ENCODE data around the gene TNS1. TPM values are rescaled to one million over a fixed set of nuclear protein-coding genes. Genes with fewer than 3 reads are reported as not detected.

TNS1 gene
- total and polyA plus RNA-seq, 9 of the 15 experiments (the other 6 are each of a cell fraction or from before 2014, with no cell fraction given), result 0.13 to 2.7 (median 0.77) TPM

DNA sequence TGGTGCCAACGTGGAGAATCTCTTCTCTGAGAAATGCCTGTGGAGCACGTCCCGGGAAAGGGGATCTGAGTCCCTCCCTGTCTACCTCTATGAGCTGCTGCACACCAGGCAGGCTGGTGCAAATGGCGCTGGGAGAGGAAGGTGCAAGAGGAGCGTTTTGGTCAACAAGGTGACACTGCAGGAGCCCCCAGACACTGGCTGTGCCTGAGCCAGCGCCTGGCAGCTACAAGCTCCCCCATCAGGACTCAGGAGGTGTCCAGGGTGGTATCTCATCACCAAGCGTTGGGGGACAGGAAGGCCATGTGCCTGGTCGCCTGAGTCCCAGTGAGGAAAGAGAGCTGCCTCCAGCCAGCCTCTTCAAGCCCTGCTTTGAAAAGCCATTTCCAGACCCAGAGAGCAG lies 173.4 kb downstream of the TNS1 start:
- Histone ChIP-seq H3K9me3 (replicated peaks; ENCODE audit: control insufficient read depth, insufficient read depth, low read depth, low read length) (no peaks in the 10 kb centered on the region), H3K27ac (ENCODE audit: extremely low read depth, low read depth, low read length) (no peak overlapping the region), H3K4me3 (no peak overlapping the region), H3K9me1 (ENCODE audit: control insufficient read depth, insufficient read depth, low read length) (no peaks in the 10 kb centered on the region), H3K9ac (ENCODE audit: insufficient read depth in 1 of 2, low read depth in 2 of 2, low read length in 2 of 2) (peak overlapping the region in 1 of 2 experiments; percentile 55; a peak in 2 of 4 replicates), H3K79me2 (ENCODE audit: control insufficient read depth, insufficient read depth, low read length) (no peaks in the 10 kb centered on the region), H3K4me2 (ENCODE audit: insufficient read depth, low read length) (no peak overlapping the region), H2AFZ (ENCODE audit: low read depth, low read length) (no peak overlapping the region), H4K20me1 (replicated peaks; ENCODE audit: control insufficient read depth, insufficient read depth, low read length) (no peaks in the 10 kb centered on the region), H3K36me3 (ENCODE audit: control insufficient read depth, insufficient read depth, low read length) (no peaks in the 10 kb centered on the region; the same call in 2 of the 3 replicates), H3K27me3 (ENCODE audit: control insufficient read depth in 2 of 2, insufficient read depth in 2 of 2, low read length in 2 of 2) (no peaks in the 10 kb centered on the region), H3K4me1 (replicated peaks in 1 of 2; ENCODE audit: control insufficient read depth in 2 of 2, insufficient read depth in 2 of 2, low read length in 2 of 2) (peaks cover 29 to 35% of the 10 kb centered on the region in 2 experiments; a peak in 4 of 5 replicates)
- no TSS peak for BruUV-seq (replicated peaks)
- intact Hi-C loops (cut with micrococcal nuclease), result no loop called here
- TF ChIP-seq SREBF2 (CRISPR knock-in tag; IDR thresholded peaks at IDR 0.05), result no peak
- TF ChIP-seq CBFA2T3 (IDR thresholded peaks at IDR 0.05), result no peak
- TF ChIP-seq PYGO2 (tag; IDR thresholded peaks at IDR 0.05), result no peak
- TF ChIP-seq CHD2 (IDR thresholded peaks at IDR 0.05; ENCODE audit: low read depth, low read length), result no peak
- no peak for TF ChIP-seq ZSCAN29 (IDR thresholded peaks at IDR 0.05)
- TF ChIP-seq HMBOX1 (IDR thresholded peaks at IDR 0.05), result no peak
- TF ChIP-seq MCM5 (IDR thresholded peaks at IDR 0.05; ENCODE audit: low read depth), result no peak
- no peak for TF ChIP-seq CBX5 (IDR thresholded peaks at IDR 0.05; ENCODE audit: borderline replicate concordance, low read depth)
- TF ChIP-seq SRSF3 (IDR thresholded peaks at IDR 0.05; ENCODE audit: insufficient read depth, low read length), result no peak
- no peak for ATAC-seq
- DNase-seq (ENCODE audit: extremely low read depth in 1 of 4, low spot score in 3 of 4), result no peak
- FAIRE-seq, result no peak
- 29% methylated on average over 6 of the region's 8 CpGs for WGBS (ENCODE audit: insufficient coverage, low coverage, missing lambda C conversion rate)
- ChIA-PET CTCF (ENCODE audit: low intra/inter-chr PET ratio) (no interaction called here), POLR2A (no interaction called here)
- in situ Hi-C loops (cut with MboI), result no loop called here

Measured in K562 (cell line).